ENCODE results near the gene ATP2B3. TPM values are rescaled to one million over a fixed set of nuclear protein-coding genes. Genes with fewer than 3 reads are reported as not detected.

ATP2B3 gene
- total RNA-seq, 1 experiment from 2014 or later: 0.21 TPM

DNA sequence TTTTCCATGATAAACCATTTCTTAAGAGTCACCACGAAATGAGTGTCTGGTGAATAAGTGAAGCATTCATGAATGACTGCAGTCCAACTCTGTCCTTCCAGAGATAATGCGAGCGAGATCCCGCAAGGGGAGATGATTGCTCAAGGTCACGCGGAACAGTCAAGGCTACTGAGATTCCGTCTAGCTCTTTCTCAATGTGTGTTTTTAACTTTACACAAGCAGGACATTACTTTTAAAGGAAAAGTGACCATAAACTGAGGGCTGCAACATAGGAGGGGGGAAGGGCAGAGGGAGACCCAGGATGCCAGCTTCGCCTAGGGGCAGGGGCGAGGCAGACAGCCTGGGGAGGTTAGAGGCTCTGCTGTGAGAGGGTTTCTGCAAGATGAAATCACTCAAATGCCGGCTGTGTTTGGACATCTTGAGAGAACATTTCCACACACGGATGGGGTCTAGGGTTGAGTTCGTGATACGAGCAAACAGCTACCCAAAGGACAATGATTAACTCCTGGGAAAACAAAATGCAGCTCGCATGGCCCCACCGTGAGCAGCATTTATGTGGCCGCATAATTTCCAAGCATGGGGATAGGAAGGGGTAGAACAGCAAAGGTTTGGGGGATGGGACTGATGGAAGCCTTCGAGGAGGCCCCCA, 105.3 kb downstream of the ATP2B3 start:
- no peak overlapping the region for H3K4me3 ChIP-seq (ENCODE audit: low read depth in 2 of 2, low read length in 2 of 2)
- no peak overlapping the region for H3K27ac ChIP-seq (ENCODE audit: low read length)
- POLR2A ChIA-PET: no interaction called here
- no peaks in the 10 kb centered on the region for H3K4me1 ChIP-seq (ENCODE audit: control insufficient read depth, insufficient read depth, low read length)
- no peak for ATAC-seq
- intact Hi-C loops (cut with micrococcal nuclease; ENCODE audit: unreplicated experiment): no loop called here
- H3K27me3 ChIP-seq (ENCODE audit: control insufficient read depth, insufficient read depth, low read length): peaks cover 4% of the 10 kb centered on the region
- no peak for TF ChIP-seq SIN3A (IDR thresholded peaks at IDR 0.05; ENCODE audit: borderline replicate concordance, insufficient read depth, low read depth, low read length)
- TF ChIP-seq REST (IDR thresholded peaks at IDR 0.05; ENCODE audit: insufficient read depth in 1 of 2, low read depth in 2 of 2, low read length in 1 of 2): no peak
- no peak for TF ChIP-seq POLR2AphosphoS5 (IDR thresholded peaks at IDR 0.05; ENCODE audit: low read depth, low read length)
- no peak for TF ChIP-seq TCF7L2 (IDR thresholded peaks at IDR 0.05; ENCODE audit: low read depth, low read length)
- TF ChIP-seq, protein P1, sequence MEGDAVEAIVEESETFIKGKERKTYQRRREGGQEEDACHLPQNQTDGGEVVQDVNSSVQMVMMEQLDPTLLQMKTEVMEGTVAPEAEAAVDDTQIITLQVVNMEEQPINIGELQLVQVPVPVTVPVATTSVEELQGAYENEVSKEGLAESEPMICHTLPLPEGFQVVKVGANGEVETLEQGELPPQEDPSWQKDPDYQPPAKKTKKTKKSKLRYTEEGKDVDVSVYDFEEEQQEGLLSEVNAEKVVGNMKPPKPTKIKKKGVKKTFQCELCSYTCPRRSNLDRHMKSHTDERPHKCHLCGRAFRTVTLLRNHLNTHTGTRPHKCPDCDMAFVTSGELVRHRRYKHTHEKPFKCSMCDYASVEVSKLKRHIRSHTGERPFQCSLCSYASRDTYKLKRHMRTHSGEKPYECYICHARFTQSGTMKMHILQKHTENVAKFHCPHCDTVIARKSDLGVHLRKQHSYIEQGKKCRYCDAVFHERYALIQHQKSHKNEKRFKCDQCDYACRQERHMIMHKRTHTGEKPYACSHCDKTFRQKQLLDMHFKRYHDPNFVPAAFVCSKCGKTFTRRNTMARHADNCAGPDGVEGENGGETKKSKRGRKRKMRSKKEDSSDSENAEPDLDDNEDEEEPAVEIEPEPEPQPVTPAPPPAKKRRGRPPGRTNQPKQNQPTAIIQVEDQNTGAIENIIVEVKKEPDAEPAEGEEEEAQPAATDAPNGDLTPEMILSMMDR (IDR thresholded peaks at IDR 0.05): no peak
- BruUV-seq (replicated peaks): no TSS peak
- H3K36me3 ChIP-seq (ENCODE audit: control insufficient read depth, insufficient read depth, low read length): no peaks in the 10 kb centered on the region
- no peak for DNase-seq (ENCODE audit: low read depth, low spot score)
- in situ Hi-C loops (cut with HindIII; ENCODE audit: low pct_unique_long_range_greater_than_20kb, low sequenced_read_pairs): no loop called here
- CTCF ChIA-PET: no interaction called here
- H3K9me3 ChIP-seq (ENCODE audit: control insufficient read depth, insufficient read depth, low read depth, low read length): no peaks in the 10 kb centered on the region

GRCh38 chrX:153623310-153624029, 106.0 kb downstream of the ATP2B3 start:
- POLR2A ChIA-PET: no interaction called here

More at GRCh38 chrX:153623310-153624029, 106.0 kb downstream of the ATP2B3 start:
- in situ Hi-C loops (cut with HindIII; ENCODE audit: low pct_unique_long_range_greater_than_20kb, low sequenced_read_pairs) (no loop called here), intact Hi-C loops (cut with micrococcal nuclease; ENCODE audit: unreplicated experiment) (no loop called here)
- Histone ChIP-seq H3K27me3 (ENCODE audit: control insufficient read depth, insufficient read depth, low read length) (no peaks in the 10 kb centered on the region), H3K36me3 (ENCODE audit: control insufficient read depth, insufficient read depth, low read length) (no peaks in the 10 kb centered on the region), H3K9me3 (ENCODE audit: control insufficient read depth, insufficient read depth, low read depth, low read length) (no peaks in the 10 kb centered on the region), H3K27ac (ENCODE audit: low read length) (no peak overlapping the region), H3K4me3 (ENCODE audit: low read depth in 2 of 2, low read length in 2 of 2) (no peak overlapping the region), H3K4me1 (ENCODE audit: control insufficient read depth, insufficient read depth, low read length) (no peaks in the 10 kb centered on the region)
- CTCF ChIA-PET: interaction anchor here (0.6 kb wide), 1 partner anchor 14 kb away, joined by 3 read pairs; no protein-coding TSS in a partner anchor
- ATAC-seq (no peak), DNase-seq (ENCODE audit: low read depth, low spot score) (no peak)
- no peak for TF ChIP-seq REST (IDR thresholded peaks at IDR 0.05; ENCODE audit: insufficient read depth in 1 of 2, low read depth in 2 of 2, low read length in 1 of 2)
- TF ChIP-seq TCF7L2 (IDR thresholded peaks at IDR 0.05; ENCODE audit: low read depth, low read length): no peak
- TF ChIP-seq, protein P1 (IDR thresholded peaks at IDR 0.05): no peak
- no peak for TF ChIP-seq POLR2AphosphoS5 (IDR thresholded peaks at IDR 0.05; ENCODE audit: low read depth, low read length)
- TF ChIP-seq SIN3A (IDR thresholded peaks at IDR 0.05; ENCODE audit: borderline replicate concordance, insufficient read depth, low read depth, low read length): no peak
- no TSS peak for BruUV-seq (replicated peaks)

Data from Panc1 (cell line).